K562 (cell line): ENCODE data around the gene DGKE. TPM values are rescaled to one million over a fixed set of nuclear protein-coding genes. Genes with fewer than 3 reads are reported as not detected.

Experiments used
- ATAC-seq: fragments of 200-7000 bp; cut with Tn5 transposase; 3 replicates; pipeline ENCODE4 v1.9.1; 2020; ENCODE audit warnings: moderate library complexity
- BruUV-seq: library from RNA; stranded (reverse); fragments of 400-500 nt; replicated peaks from 2 replicates; lab custom pipeline; 2021; lab: Mats Ljungman, UMichigan
- CTCF ChIA-PET: fragments of 300-600 bp; formaldehyde crosslinking; extraction: SDS; loops from one replicate; lab custom pipeline; 2021; ENCODE audit warnings: low intra/inter-chr PET ratio; lab: Yijun Ruan, JAX
- POLR2A ChIA-PET: fragments of 300-600, 350-650 bp; sonication (Branson Sonifier 250); formaldehyde crosslinking; extraction: SDS; loops from one replicate; lab custom pipeline; 2021; ENCODE audit warnings: antibody characterized with exemption, inconsistent platforms; lab: Yijun Ruan, JAX
- DNase-seq, 4 experiments: peaks; one replicate each; pipeline versions ENCODE4 v3.0.0 to v3.0.0-alpha.2; 2011 to 2018; ENCODE audit warnings: low spot score in 3 of 4, mixed read lengths in 3 of 4; ENCODE audit errors: extremely low read depth in 1 of 4
- FAIRE-seq: peaks from 2 replicates; lab custom pipeline; 2011; peaks lifted over from hg19 to GRCh38; lab: Jason Lieb, UNC
- H2AFZ ChIP-seq: 2 replicates; pipeline ENCODE4 v1.6.0; 2011; ENCODE audit warnings: low read depth, low read length, control low read depth, inconsistent platforms
- H3K27ac ChIP-seq: fragments of 200-600 bp; 3 replicates; pipeline ENCODE4 v1.8.0; 2011; ENCODE audit warnings: low read depth, mild to moderate bottlenecking, control low read depth, inconsistent platforms, low read length, moderate library complexity, mixed read lengths; ENCODE audit errors: extremely low read depth
- H3K27me3 ChIP-seq, 2 experiments: fragments of 300-600 bp in 1 of 2; 2 replicates in 1 of 2; 3 replicates in 1 of 2; pipeline versions ENCODE4 v1.6.0 to v1.8.0; 2011; ENCODE audit warnings: inconsistent platforms in 2 of 2, low read length in 2 of 2, mild to moderate bottlenecking in 1 of 2, mixed read lengths in 1 of 2, moderate library complexity in 1 of 2; ENCODE audit not compliant: control insufficient read depth in 2 of 2, insufficient read depth in 2 of 2
- H3K36me3 ChIP-seq: fragments of 300-600 bp; 3 replicates; pipeline ENCODE4 v1.8.0; 2011; ENCODE audit warnings: mild to moderate bottlenecking, low read length, inconsistent platforms; ENCODE audit not compliant: control insufficient read depth, insufficient read depth
- H3K4me1 ChIP-seq, 2 experiments: fragments of 200-600 bp in 1 of 2; replicated peaks in 1 of 2; 2 replicates in 1 of 2; 3 replicates in 1 of 2; pipeline versions ENCODE4 v1.5.1 to v1.8.0; 2011; ENCODE audit warnings: inconsistent platforms in 2 of 2, low read length in 2 of 2, mild to moderate bottlenecking in 1 of 2, mixed read lengths in 1 of 2, moderate library complexity in 1 of 2; ENCODE audit not compliant: control insufficient read depth in 2 of 2, insufficient read depth in 2 of 2
- H3K4me2 ChIP-seq: 2 replicates; pipeline ENCODE4 v1.6.1; 2011; ENCODE audit warnings: low read length, control low read depth, inconsistent platforms, mixed read lengths; ENCODE audit not compliant: insufficient read depth
- H3K4me3 ChIP-seq: fragments of 200-600 bp; sonication (generic), shearing (Covaris generic); 2 replicates; pipeline ENCODE4 v1.5.1; 2016; ENCODE audit warnings: control low read depth, inconsistent platforms
- H3K79me2 ChIP-seq: fragments of 200-600 bp; 3 replicates; pipeline ENCODE4 v1.8.0; 2011; ENCODE audit warnings: low read length, inconsistent platforms; ENCODE audit not compliant: control insufficient read depth, insufficient read depth
- H3K9ac ChIP-seq, 2 experiments: 2 replicates each; pipeline versions ENCODE4 v1.6.0 to v1.6.1; 2011; ENCODE audit warnings: low read depth in 2 of 2, low read length in 2 of 2, control low read depth in 1 of 2, inconsistent platforms in 1 of 2, mild to moderate bottlenecking in 1 of 2, mixed read lengths in 1 of 2; ENCODE audit not compliant: insufficient read depth in 1 of 2
- H3K9me1 ChIP-seq: one replicate; pipeline ENCODE4 v1.6.0; 2011; ENCODE audit warnings: inconsistent platforms, mild to moderate bottlenecking, low read length, moderate library complexity; ENCODE audit not compliant: control insufficient read depth, insufficient read depth
- H3K9me3 ChIP-seq: replicated peaks from 2 replicates; pipeline ENCODE4 v1.5.1; 2011; ENCODE audit warnings: low read depth, low read length, inconsistent platforms; ENCODE audit not compliant: control insufficient read depth, insufficient read depth
- H4K20me1 ChIP-seq: replicated peaks from 2 replicates; pipeline ENCODE4 v1.6.1; 2011; ENCODE audit warnings: low read length, inconsistent platforms, mixed read lengths; ENCODE audit not compliant: control insufficient read depth, insufficient read depth
- ATF4 ChIP-seq: fragments of 450-650 bp; formaldehyde crosslinking; IDR thresholded peaks from 2 replicates; pipeline ENCODE4 v1.4.0; 2022; ENCODE audit warnings: mild to moderate bottlenecking, moderate library complexity
- BRCA1 ChIP-seq, 2 experiments: fragments of 450-650 bp in 1 of 2; sonication (generic) in 1 of 2; formaldehyde crosslinking in 1 of 2; IDR thresholded peaks; 2 replicates each; pipeline versions ENCODE4 v1.5.0 to v1.6.1; 2017 to 2020; ENCODE audit warnings: mild to moderate bottlenecking in 1 of 2, missing genetic modification reagents in 1 of 2
- EWSR1 ChIP-seq: fragments of 450-650 bp; IDR thresholded peaks from 2 replicates; pipeline ENCODE4 v1.6.1; 2018; ENCODE audit warnings: borderline replicate concordance, mild to moderate bottlenecking, low read depth, moderate library complexity; ENCODE audit not compliant: partially characterized antibody
- FOXA3 ChIP-seq, 2 experiments: fragments of 450-650 bp in 1 of 2; sonication (generic) in 1 of 2; formaldehyde crosslinking; IDR thresholded peaks in 1 of 2; conservative IDR thresholded peaks in 1 of 2; 2 replicates each; pipeline versions ENCODE4 v1.4.0 to v1.8.0; 2020 to 2022; ENCODE audit warnings: mild to moderate bottlenecking in 2 of 2, missing genetic modification reagents in 1 of 2
- MAFK ChIP-seq: IDR thresholded peaks from 2 replicates; pipeline ENCODE4 v1.6.1; 2011; ENCODE audit warnings: low read length, improper control_type of control experiment
- PKNOX1 ChIP-seq: fragments of 450-650 bp; IDR thresholded peaks from 2 replicates; pipeline ENCODE4 v1.6.1; 2016
- RB1 ChIP-seq: fragments of 450-650 bp; IDR thresholded peaks from 2 replicates; pipeline ENCODE4 v1.6.1; 2017; ENCODE audit warnings: low read depth, mild to moderate bottlenecking
- ZBTB5 ChIP-seq: fragments of 450-650 bp; IDR thresholded peaks from 2 replicates; pipeline ENCODE4 v1.6.1; 2017; ENCODE audit warnings: antibody characterized with exemption
- ZNF140 ChIP-seq: fragments of 250-450 bp; sonication (Bioruptor Pico); IDR thresholded peaks from 2 replicates; pipeline ENCODE4 v1.8.0; 2021; ENCODE audit warnings: moderate library complexity, mild to moderate bottlenecking, inconsistent platforms
- ZNF589 ChIP-seq: fragments of 200-800 bp; sonication (Bioruptor generic); IDR thresholded peaks from 2 replicates; pipeline ENCODE4 v1.6.1; 2016; ENCODE audit warnings: low read depth, missing genetic modification characterization, missing compliant biosample characterization
- ZNF740 ChIP-seq, 3 experiments: fragments of 200-800 bp in 1 of 3; sonication (Bioruptor generic) in 1 of 3; sonication (generic) in 1 of 3; formaldehyde crosslinking in 1 of 3; IDR thresholded peaks; 2 replicates each; pipeline versions ENCODE4 v1.6.1 to v1.8.0; 2016 to 2022; ENCODE audit warnings: mild to moderate bottlenecking in 2 of 3, missing compliant biosample characterization in 2 of 3, missing genetic modification characterization in 2 of 3, missing genetic modification reagents in 1 of 3
- ZNF766 ChIP-seq: fragments of 200-800 bp; sonication (Bioruptor generic); conservative IDR thresholded peaks from 2 replicates; pipeline ENCODE4 v1.6.1; 2016; ENCODE audit warnings: missing genetic modification characterization, missing compliant biosample characterization
- WGBS: fragments of 100-300 bp; shearing (Covaris generic); methylation state at CpG from one replicate; pipeline ENCODE4 v1.1.6; 2016; ENCODE audit warnings: low coverage, mixed read lengths; ENCODE audit not compliant: insufficient coverage; ENCODE audit errors: missing lambda C conversion rate; 5-methylcytosine and 5-hydroxymethylcytosine counted together
- in situ Hi-C: fragments of 300-500 bp; cut with MboI; formaldehyde crosslinking; loops from 4 replicates; pipeline ENCODE4 v1.15.0; 2018; ENCODE audit warnings: inconsistent platforms, mixed read lengths
- intact Hi-C: fragments of 100-400 bp; cut with micrococcal nuclease; formaldehyde crosslinking; loops from 2 replicates; pipeline ENCODE4 v1.14.2; 2022
- polyA plus RNA-seq, 8 experiments: library from polyadenylated mRNA; depleted of rRNA in 4 of 8; stranded (reverse) in 5 of 8; unstranded in 3 of 8; fragments of >200 nt; fragmentation: Nextera tagmentation in 2 of 8; fragmentation: Illumina TruSeq in 1 of 8; extraction: Ambion mirVana in 2 of 8; extraction: Trizol in 1 of 8; gene quantifications; 2 replicates each; pipeline versions ENCODE4 v1.2.1 to v1.2.3, GENCODE V29; 2011 to 2014; ENCODE audit warnings: inconsistent platforms in 1 of 8, missing spikeins in 1 of 8
- total RNA-seq, 7 experiments: library from RNA; depleted of rRNA in 6 of 7; stranded (reverse); fragments of >200 nt in 6 of 7; fragmentation: Illumina TruSeq in 2 of 7; extraction: Trizol in 2 of 7; gene quantifications; 2 replicates each; pipeline versions ENCODE4 v1.2.1 to v1.2.3, GENCODE V29; 2011 to 2021; ENCODE audit warnings: low replicate concordance in 1 of 7

The DGKE gene
- total and polyA plus RNA-seq, 9 of the 15 experiments (the other 6 are each of a cell fraction or from before 2014, with no cell fraction given) = 1.3 to 9.9 (median 5.9) TPM

- no peaks in the 10 kb centered on the region for H3K4me1 ChIP-seq
- no peak for DNase-seq
- H3K27ac ChIP-seq = no peak overlapping the region
- no peak overlapping the region for H3K9ac ChIP-seq
- H3K36me3 ChIP-seq = no peaks in the 10 kb centered on the region
- ChIA-PET CTCF (no interaction called here), POLR2A (no interaction called here)
- no peaks in the 10 kb centered on the region for H4K20me1 ChIP-seq
- H3K4me2 ChIP-seq = no peak overlapping the region
- H3K4me3 ChIP-seq = no peak overlapping the region
- in situ Hi-C loops (no loop called here), intact Hi-C loops (no loop called here)
- no peaks in the 10 kb centered on the region for H3K9me3 ChIP-seq
- no peak for ATAC-seq
- no peak for FAIRE-seq
- WGBS = 2% methylated on average over 7 of the region's 7 CpGs
- H2AFZ ChIP-seq = no peak overlapping the region
- no TSS peak for BruUV-seq
- no peaks in the 10 kb centered on the region for H3K79me2 ChIP-seq
- no peaks in the 10 kb centered on the region for H3K9me1 ChIP-seq
- peaks cover 7 to 23% of the 10 kb centered on the region in 2 experiments for H3K27me3 ChIP-seq
- TF ChIP-seq ATF4 (CRISPR knock-in tag) (0 out of 2 replicates have a peak, but pooled peaks have one; percentile 32), FOXA3 (CRISPR knock-in tag; conservative IDR thresholded peaks at IDR 0.05 in 1 of 2, IDR thresholded peaks at IDR 0.05 in 1 of 2) (no peak), ZNF766 (peak; percentile 47; the same call in 1 of the 2 replicates), RB1 (no peak), ZNF589 (peak; percentile 76), ZNF140 (no peak), BRCA1 (IDR thresholded peaks at IDR 0.05) (no peak), BRCA1 (CRISPR knock-in tag; IDR thresholded peaks at IDR 0.05) (no peak), EWSR1 (no peak), PKNOX1 (0 out of 2 replicates have a peak, but pooled peaks have one; percentile 10), ZNF740 (CRISPR knock-in tag; IDR thresholded peaks at IDR 0.05) (no peak), ZNF740 (tag; IDR thresholded peaks at IDR 0.05) (no peak), ZBTB5 (no peak), MAFK (no peak)
Observed at GRCh38 chr17:56786989-56787482, 46.9 kb upstream of the DGKE start.
